ENCODE results near the gene PARD3.

The PARD3 gene

GRCh38 chr10:34606890-34607289, 208.2 kb downstream of the PARD3 start:
- no peak for DNase-seq

- DNase-seq, result no peak
Measured at GRCh38 chr10:34602478-34602877, 212.6 kb downstream of the PARD3 start.

- no peak for DNase-seq
Measured at GRCh38 chr10:34601691-34602090, 213.4 kb downstream of the PARD3 start.

GRCh38 chr10:34599026-34599795, 215.9 kb downstream of the PARD3 start:
- DNase-seq, result no peak

GRCh38 chr10:34596351-34596750, 218.7 kb downstream of the PARD3 start:
- DNase-seq, result no peak

GRCh38 chr10:34593930-34594329, 221.2 kb downstream of the PARD3 start:
- no peak for DNase-seq

- DNase-seq, result no peak
Measured at GRCh38 chr10:34593374-34593890, 221.7 kb downstream of the PARD3 start.

- DNase-seq, result no peak
Measured at GRCh38 chr10:34590793-34591192, 224.3 kb downstream of the PARD3 start.

GRCh38 chr10:34589275-34589674, 225.8 kb downstream of the PARD3 start:
- DNase-seq, result no peak

GRCh38 chr10:34587680-34588019, 227.4 kb downstream of the PARD3 start:
- no peak for DNase-seq

- no peak for DNase-seq
Measured at GRCh38 chr10:34587002-34587679, 228.0 kb downstream of the PARD3 start.

- DNase-seq, result no peak
Measured at GRCh38 chr10:34585422-34586112, 229.5 kb downstream of the PARD3 start.

GRCh38 chr10:34584164-34584563, 230.9 kb downstream of the PARD3 start:
- no peak for DNase-seq

- no peak for DNase-seq
Measured at GRCh38 chr10:34581801-34582532, 233.1 kb downstream of the PARD3 start.

- DNase-seq, result no peak
Measured at GRCh38 chr10:34580643-34581042, 234.5 kb downstream of the PARD3 start.

- no peak for DNase-seq
Measured at GRCh38 chr10:34580214-34580613, 234.9 kb downstream of the PARD3 start.

- DNase-seq, result no peak
Measured at GRCh38 chr10:34578468-34578867, 236.6 kb downstream of the PARD3 start.

GRCh38 chr10:34576797-34577196, 238.3 kb downstream of the PARD3 start:
- no peak for DNase-seq

GRCh38 chr10:34575882-34576281, 239.2 kb downstream of the PARD3 start:
- DNase-seq, result no peak

GRCh38 chr10:34574353-34574934, 240.7 kb downstream of the PARD3 start:
- no peak for DNase-seq

GRCh38 chr10:34570887-34571286, 244.2 kb downstream of the PARD3 start:
- no peak for DNase-seq

- DNase-seq, result no peak
Measured at GRCh38 chr10:34567659-34568253, 247.3 kb downstream of the PARD3 start.

All from NCI-H2029 treated with DMSO at 0.1 percent for 48 hours (cell line).